Stomach (tissue), 9 donors: ENCODE data around the gene TUBA3C. TPM values are rescaled to one million over a fixed set of nuclear protein-coding genes. Genes with fewer than 3 reads are reported as not detected.

Source experiments
- DNase-seq, 2 donors: peaks; one replicate each; pipeline versions ENCODE4 v3.0.0 to v3.0.0-alpha.2; 2013 to 2019
- H3K27ac ChIP-seq, 5 donors: fragments of 200-600 bp in 4 of 5; sonication (generic) in 4 of 5; one replicate each; pipeline ENCODE4 v1.5.1; 2013 to 2019; ENCODE audit warnings: mild to moderate bottlenecking in 1 of 5, moderate library complexity in 1 of 5
- H3K27me3 ChIP-seq, 3 donors: fragments of 200-600 bp; sonication (generic); one replicate each; pipeline ENCODE4 v1.5.1; 2017 to 2019; ENCODE audit warnings: mixed run types in 1 of 3
- H3K36me3 ChIP-seq, 4 donors: fragments of 200-600 bp; sonication (generic); 1 replicate in 3 of 4; 2 replicates in 1 of 4; pipeline ENCODE4 v1.5.1; 2016 to 2019
- H3K4me1 ChIP-seq, 4 donors: fragments of 200-600 bp; sonication (generic); one replicate each; pipeline ENCODE4 v1.5.1; 2016 to 2019
- H3K4me3 ChIP-seq, 4 donors: fragments of 200-600 bp; sonication (generic) in 3 of 4; one replicate each; pipeline ENCODE4 v1.5.1; 2016 to 2019; ENCODE audit warnings: mild to moderate bottlenecking in 1 of 4
- H3K9me3 ChIP-seq, 4 donors: fragments of 200-600 bp; sonication (generic); one replicate each; pipeline ENCODE4 v1.5.1; 2016 to 2019
- EP300 ChIP-seq: sonication (generic); formaldehyde crosslinking; IDR thresholded peaks from one replicate; pipeline ENCODE4 v1.6.1; 2017; ENCODE audit warnings: antibody characterized with exemption
- POLR2A ChIP-seq, 4 donors: fragments of 450-650 bp; IDR thresholded peaks; one replicate each; pipeline ENCODE4 v1.6.1; 2016; ENCODE audit warnings: antibody characterized with exemption in 4 of 4, control low read depth in 2 of 4, mild to moderate bottlenecking in 1 of 4, moderate library complexity in 1 of 4
- POLR2AphosphoS5 ChIP-seq, 3 donors: sonication (generic); formaldehyde crosslinking; IDR thresholded peaks; one replicate each; pipeline ENCODE4 v1.6.1; 2016; ENCODE audit warnings: antibody characterized with exemption in 3 of 3
- WGBS, 5 donors: extraction: QIAGEN DNeasy Blood & Tissue Kit in 3 of 5; methylation state at CpG; one replicate each; pipeline versions ENCODE4 v1.1.5 to v1.1.7; 2013 to 2018; 5-methylcytosine and 5-hydroxymethylcytosine counted together
- intact Hi-C: fragments of 100-400 bp; cut with DNase I; formaldehyde crosslinking; loops from one replicate; pipeline ENCODE4 v1.15.1; 2023; ENCODE audit warnings: low total_unique reads
- polyA plus RNA-seq, 3 donors: library from polyadenylated mRNA; stranded (reverse); fragments of 200-250 nt; gene quantifications; one replicate each; pipeline ENCODE4 v1.2.3, GENCODE V29; 2013
- total RNA-seq, 5 donors: library from RNA; depleted of rRNA; stranded (reverse); fragments of >200 nt; gene quantifications; one replicate each; pipeline versions ENCODE4 v1.1.0 to v1.2.3, GENCODE V29; 2014 to 2016
- TF ChIP-seq, protein P1 (sequence below), 7 experiments: fragments of 450-650 bp in 4 of 7; fragments of 200-600 bp in 3 of 7; sonication (generic) in 3 of 7; IDR thresholded peaks; one replicate each; pipeline ENCODE4 v1.5.1; 2016 to 2019; ENCODE audit warnings: antibody characterized with exemption in 7 of 7, control low read depth in 2 of 7, mild to moderate bottlenecking in 1 of 7
- donor health status: healthy with polysubstance abuse.
- donor health status: Bipolar disorder and iron deficiency.
- donor health status: healthy.

TUBA3C gene
- total and polyA plus RNA-seq, 8 donors: 0.13 to 0.25 TPM; not detected in 6

DNA sequence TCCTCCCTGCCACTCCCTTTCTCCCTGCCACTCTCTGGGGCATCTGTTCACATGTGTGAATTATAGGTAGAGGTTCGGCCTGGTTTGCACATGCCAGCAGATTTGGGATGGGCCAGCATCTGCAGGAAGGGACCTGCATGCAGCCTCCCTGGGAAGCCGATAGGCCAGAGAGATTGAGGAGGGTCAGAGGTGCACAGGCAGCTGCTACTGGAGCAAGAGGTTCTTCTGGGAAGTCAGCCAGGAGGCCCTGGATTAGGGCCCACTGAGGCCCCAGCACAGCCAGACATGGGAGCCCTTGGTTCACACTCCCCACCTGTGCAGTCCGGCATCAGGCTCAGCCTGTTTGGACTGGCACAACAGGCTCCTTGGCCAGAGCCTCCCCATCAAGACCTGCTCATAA, 12.1 kb downstream of the TUBA3C start:
- 76 to 92% (median 83%) methylated on average over 2 to 3 of the region's 3 CpGs for WGBS, 5 donors
- H3K4me3 ChIP-seq: no peak overlapping the region
- no peak overlapping the region for H3K27ac ChIP-seq
- peaks cover 0 to 9% (median 4%) of the 10 kb centered on the region in 4 donors for H3K9me3 ChIP-seq
- intact Hi-C loops: no loop called here
- H3K36me3 ChIP-seq: no peaks in the 10 kb centered on the region
- TF ChIP-seq, protein P1, sequence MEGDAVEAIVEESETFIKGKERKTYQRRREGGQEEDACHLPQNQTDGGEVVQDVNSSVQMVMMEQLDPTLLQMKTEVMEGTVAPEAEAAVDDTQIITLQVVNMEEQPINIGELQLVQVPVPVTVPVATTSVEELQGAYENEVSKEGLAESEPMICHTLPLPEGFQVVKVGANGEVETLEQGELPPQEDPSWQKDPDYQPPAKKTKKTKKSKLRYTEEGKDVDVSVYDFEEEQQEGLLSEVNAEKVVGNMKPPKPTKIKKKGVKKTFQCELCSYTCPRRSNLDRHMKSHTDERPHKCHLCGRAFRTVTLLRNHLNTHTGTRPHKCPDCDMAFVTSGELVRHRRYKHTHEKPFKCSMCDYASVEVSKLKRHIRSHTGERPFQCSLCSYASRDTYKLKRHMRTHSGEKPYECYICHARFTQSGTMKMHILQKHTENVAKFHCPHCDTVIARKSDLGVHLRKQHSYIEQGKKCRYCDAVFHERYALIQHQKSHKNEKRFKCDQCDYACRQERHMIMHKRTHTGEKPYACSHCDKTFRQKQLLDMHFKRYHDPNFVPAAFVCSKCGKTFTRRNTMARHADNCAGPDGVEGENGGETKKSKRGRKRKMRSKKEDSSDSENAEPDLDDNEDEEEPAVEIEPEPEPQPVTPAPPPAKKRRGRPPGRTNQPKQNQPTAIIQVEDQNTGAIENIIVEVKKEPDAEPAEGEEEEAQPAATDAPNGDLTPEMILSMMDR (IDR thresholded peaks at IDR 0.05): no peak
- TF ChIP-seq POLR2A (IDR thresholded peaks at IDR 0.05) (no peak), POLR2AphosphoS5 (IDR thresholded peaks at IDR 0.05) (no peak), EP300 (no peak)
- no peaks in the 10 kb centered on the region for H3K27me3 ChIP-seq
- no peaks in the 10 kb centered on the region for H3K4me1 ChIP-seq
- no peak for DNase-seq

DNA sequence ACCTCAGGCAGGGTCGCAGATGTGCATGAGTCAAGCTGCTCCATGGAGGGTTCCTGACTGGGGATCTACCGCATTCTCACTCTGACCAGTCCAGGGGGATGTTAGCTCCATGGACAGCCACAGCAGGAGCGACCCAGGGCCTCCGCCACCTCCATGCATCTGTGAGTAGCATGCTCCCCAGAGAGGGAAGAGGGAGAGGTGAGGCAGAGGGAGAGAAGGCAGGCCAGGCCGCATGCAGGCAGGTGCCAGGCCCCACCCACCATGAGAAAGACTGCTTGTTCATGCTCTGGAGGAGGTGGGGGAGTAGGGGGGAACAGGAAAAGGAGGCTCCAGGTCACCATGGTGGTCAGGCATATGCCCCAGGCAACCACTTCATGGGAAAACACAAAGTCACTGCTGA, 20.3 kb downstream of the TUBA3C start:
- Histone ChIP-seq H3K9me3 (peaks cover 0 to 46% (median 32%) of the 10 kb centered on the region in 4 donors), H3K36me3 (no peaks in the 10 kb centered on the region), H3K4me3 (no peak overlapping the region), H3K4me1 (no peaks in the 10 kb centered on the region), H3K27ac (no peak overlapping the region), H3K27me3 (no peaks in the 10 kb centered on the region)
- intact Hi-C loops: no loop called here
- WGBS, 5 donors: 66 to 81% (median 76%) methylated on average over 4 to 5 of the region's 5 CpGs
- no peak for DNase-seq
- TF ChIP-seq, protein P1 (IDR thresholded peaks at IDR 0.05): no peak
- no peak for TF ChIP-seq EP300
- TF ChIP-seq POLR2AphosphoS5 (IDR thresholded peaks at IDR 0.05): no peak
- TF ChIP-seq POLR2A (IDR thresholded peaks at IDR 0.05): no peak

DNA sequence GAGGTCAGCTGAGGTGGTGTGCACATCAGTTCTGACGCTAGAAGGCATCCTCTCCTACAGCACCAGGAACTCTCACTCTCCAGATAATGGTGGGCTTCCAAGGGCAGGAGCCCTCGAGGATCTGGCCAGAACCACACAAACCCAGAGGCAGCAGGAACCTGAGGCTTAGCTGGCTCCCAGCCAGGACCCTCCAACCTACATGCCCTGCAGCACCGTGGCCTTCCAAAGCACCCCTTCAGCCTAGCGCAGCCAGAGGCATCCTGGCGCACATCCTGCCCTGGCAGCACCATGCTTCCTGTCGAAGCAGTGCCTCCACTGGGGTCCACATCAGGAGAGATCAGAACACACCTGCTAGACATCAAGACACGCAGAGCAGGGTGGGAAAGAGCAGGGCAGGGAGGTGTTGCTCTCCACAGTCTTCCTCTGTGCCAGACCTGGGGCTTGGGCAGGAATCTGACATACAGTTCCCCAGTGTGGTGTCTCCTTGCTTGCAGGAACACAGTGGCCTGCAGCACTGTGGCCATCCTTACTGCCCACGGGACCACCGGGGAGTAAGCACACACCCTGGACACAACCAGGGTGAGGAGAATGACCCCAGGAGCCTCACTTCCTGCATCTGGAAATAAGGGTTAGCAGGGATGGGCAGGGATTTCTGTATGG, 21.7 kb downstream of the TUBA3C start:
- no peak for DNase-seq
- H3K36me3 ChIP-seq: no peaks in the 10 kb centered on the region
- intact Hi-C loops: no loop called here
- TF ChIP-seq POLR2A (IDR thresholded peaks at IDR 0.05) (no peak), POLR2AphosphoS5 (IDR thresholded peaks at IDR 0.05) (no peak), EP300 (no peak)
- TF ChIP-seq, protein P1 (IDR thresholded peaks at IDR 0.05): no peak
- H3K4me3 ChIP-seq: no peak overlapping the region
- H3K27me3 ChIP-seq: no peaks in the 10 kb centered on the region
- H3K4me1 ChIP-seq: no peaks in the 10 kb centered on the region
- WGBS, 5 donors: 68 to 78% (median 75%) methylated on average over 7 to 9 of the region's 9 CpGs
- no peak overlapping the region for H3K27ac ChIP-seq
- peaks cover 0 to 41% (median 31%) of the 10 kb centered on the region in 4 donors for H3K9me3 ChIP-seq

DNA sequence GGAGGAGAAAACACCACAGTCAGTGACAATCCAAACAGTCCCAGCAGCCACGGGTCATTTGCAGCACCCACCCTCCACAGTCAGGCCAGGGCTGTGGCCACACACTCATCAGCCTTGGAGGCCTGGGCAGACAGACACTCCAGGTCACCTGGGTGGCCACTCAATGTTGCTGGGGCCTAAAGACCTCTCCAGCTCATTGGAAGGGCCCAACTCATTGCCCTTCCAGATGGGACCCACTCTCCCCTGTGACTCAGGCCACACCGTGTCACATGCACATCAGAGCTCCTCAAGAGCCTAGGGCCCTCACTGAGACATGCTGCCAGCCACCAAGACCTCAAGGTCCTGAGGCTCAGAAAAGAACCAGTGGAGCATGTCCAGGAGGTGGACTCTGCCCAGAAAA, 22.4 kb downstream of the TUBA3C start:
- WGBS, 5 donors: 78 to 81% (median 79%) methylated on average over 2 of the region's 2 CpGs; no CpG with 5 or more reads in 1 of the 5 donors
- no peak for DNase-seq
- no peaks in the 10 kb centered on the region for H3K4me1 ChIP-seq
- TF ChIP-seq EP300 (no peak), POLR2A (IDR thresholded peaks at IDR 0.05) (no peak), POLR2AphosphoS5 (IDR thresholded peaks at IDR 0.05) (no peak)
- TF ChIP-seq, protein P1 (IDR thresholded peaks at IDR 0.05): no peak
- H3K36me3 ChIP-seq: no peaks in the 10 kb centered on the region
- H3K27ac ChIP-seq: no peak overlapping the region
- intact Hi-C loops: no loop called here
- H3K27me3 ChIP-seq: no peaks in the 10 kb centered on the region
- H3K4me3 ChIP-seq: no peak overlapping the region
- peaks cover 0 to 43% (median 29%) of the 10 kb centered on the region in 4 donors for H3K9me3 ChIP-seq
